ENCODE measurements around the gene VAX1.
"Not testable (repeated sequence)": the region's sequence is repeated elsewhere in the genome, so short reads cannot be mapped to it uniquely, and the experiment has no call there.

Gene VAX1

GRCh38 chr10:117134306-117135025, 3.6 kb downstream of the VAX1 start:
- no peak for DNase-seq (ENCODE audit: low read depth)

- no peak for DNase-seq (ENCODE audit: low read depth)
Observed at GRCh38 chr10:117134056-117134305, 4.1 kb downstream of the VAX1 start.

- no peak for DNase-seq (ENCODE audit: low read depth)
Observed at GRCh38 chr10:117133273-117134055, 4.6 kb downstream of the VAX1 start.

- no peak for DNase-seq (ENCODE audit: low read depth)
Observed at GRCh38 chr10:117132751-117133231, 5.3 kb downstream of the VAX1 start.

GRCh38 chr10:117131376-117132327, 6.4 kb downstream of the VAX1 start:
- DNase-seq (ENCODE audit: low read depth) = no peak

- no peak for DNase-seq (ENCODE audit: low read depth)
Observed at GRCh38 chr10:117130862-117131375, 7.2 kb downstream of the VAX1 start.

GRCh38 chr10:117130346-117130745, 7.7 kb downstream of the VAX1 start:
- no peak for DNase-seq (ENCODE audit: low read depth)

- not testable (repeated sequence) for DNase-seq (ENCODE audit: low read depth)
Observed at GRCh38 chr10:117126645-117127044, 11.4 kb downstream of the VAX1 start.

- no peak for DNase-seq (ENCODE audit: low read depth)
Observed at GRCh38 chr10:117126034-117126433, 12.0 kb downstream of the VAX1 start.

GRCh38 chr10:117112220-117112619, 25.9 kb downstream of the VAX1 start:
- no peak for DNase-seq (ENCODE audit: low read depth)

- no peak for DNase-seq (ENCODE audit: low read depth)
Observed at GRCh38 chr10:117107238-117107637, 30.8 kb downstream of the VAX1 start.

- no peak for DNase-seq (ENCODE audit: low read depth)
Observed at GRCh38 chr10:117096599-117097201, 41.4 kb downstream of the VAX1 start.

- DNase-seq (ENCODE audit: low read depth) = no peak
Observed at GRCh38 chr10:117094856-117095255, 43.2 kb downstream of the VAX1 start.

GRCh38 chr10:117092386-117092785, 45.7 kb downstream of the VAX1 start:
- DNase-seq (ENCODE audit: low read depth) = no peak

GRCh38 chr10:117090834-117091233, 47.2 kb downstream of the VAX1 start:
- DNase-seq (ENCODE audit: low read depth) = no peak

- DNase-seq (ENCODE audit: low read depth) = no peak
Observed at GRCh38 chr10:117087521-117087920, 50.5 kb downstream of the VAX1 start.

- DNase-seq (ENCODE audit: low read depth) = no peak
Observed at GRCh38 chr10:117086546-117086945, 51.5 kb downstream of the VAX1 start.

- not testable (repeated sequence) for DNase-seq (ENCODE audit: low read depth)
Observed at GRCh38 chr10:117084421-117085246, 53.4 kb downstream of the VAX1 start.
